MM.1S (cell line): ENCODE measurements around the gene CD109.

ENCODE experiments used
- CTCF ChIP-seq: fragments of 300-600 bp; sonication (generic); IDR thresholded peaks from 2 replicates; pipeline ENCODE4 v1.5.1; 2016; ENCODE audit warnings: antibody characterized with exemption, low read length, mixed read lengths
- EZH2 ChIP-seq: fragments of 300-600 bp; sonication (generic); optimal IDR thresholded peaks from 2 replicates; pipeline ENCODE3; 2017; ENCODE audit warnings: low read depth, mild to moderate bottlenecking, antibody characterized with exemption, low read length, mixed read lengths

- TF ChIP-seq CTCF (no peak), EZH2 (no peak)
Measured at GRCh38 chr6:73774311-73774774, 78.3 kb downstream of the CD109 start.
